ENCODE data around the gene DEFB129. TPM values are rescaled to one million over a fixed set of nuclear protein-coding genes. Genes with fewer than 3 reads are reported as not detected.
"Not testable (repeated sequence)": the region's sequence is repeated elsewhere in the genome, so short reads cannot be mapped to it uniquely, and the experiment has no call there.

The DEFB129 gene
- total RNA-seq, 1 experiment from 2014 or later: not detected

DNA sequence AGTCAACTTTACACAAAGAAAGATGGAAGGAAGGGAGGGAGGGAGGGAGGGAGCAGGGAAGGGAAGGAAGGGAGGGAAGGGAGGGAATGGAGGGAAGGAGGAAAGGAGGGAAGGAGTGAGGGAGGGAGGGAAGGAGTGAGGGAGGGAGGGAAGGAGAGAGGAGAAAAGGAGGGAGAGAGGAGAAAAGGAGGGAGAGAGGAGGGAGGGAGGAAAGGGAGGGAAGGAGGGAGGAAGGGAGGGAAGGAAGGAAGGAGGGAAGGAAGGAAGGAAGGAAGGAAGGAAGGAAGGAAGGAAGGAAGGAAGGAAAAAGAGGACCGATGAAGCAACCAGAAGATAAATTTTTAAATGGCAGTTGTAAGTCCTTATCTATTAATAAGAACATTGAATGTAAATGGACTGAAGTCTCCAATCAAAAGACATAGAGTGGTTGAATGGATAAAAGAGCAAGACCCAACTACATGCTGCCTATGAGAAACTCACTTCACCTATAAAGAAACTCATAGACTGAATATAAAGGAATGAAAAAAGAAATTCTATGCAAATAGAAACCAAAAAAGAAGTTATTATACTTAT lies 5.7 kb upstream of the DEFB129 start:
- Mint-ChIP-seq H3K27me3 (ENCODE audit: low read depth) (peaks cover 78% of the 10 kb centered on the region), H3K36me3 (no peaks in the 10 kb centered on the region), H3K4me1 (no peaks in the 10 kb centered on the region), H3K9me3 (peaks cover 8% of the 10 kb centered on the region), H3K4me3 (no peak overlapping the region), H3K27ac (no peak overlapping the region)
- ATAC-seq (no peak), DNase-seq (ENCODE audit: low spot score) (no peak)
- TF ChIP-seq ATF6 (CRISPR knock-in tag; IDR thresholded peaks at IDR 0.05) (no peak), NFE2L1 (CRISPR knock-in tag; IDR thresholded peaks at IDR 0.05) (no peak), ZNF232 (CRISPR knock-in tag; IDR thresholded peaks at IDR 0.05) (no peak), JAZF1 (CRISPR knock-in tag; IDR thresholded peaks at IDR 0.05) (no peak), GABPB1 (CRISPR knock-in tag; IDR thresholded peaks at IDR 0.05) (no peak), ZNF512 (CRISPR knock-in tag; IDR thresholded peaks at IDR 0.05; ENCODE audit: borderline replicate concordance) (no peak), ZNF121 (CRISPR knock-in tag; IDR thresholded peaks at IDR 0.05) (no peak), PRRX2 (CRISPR knock-in tag; IDR thresholded peaks at IDR 0.05) (no peak), GTF2I (CRISPR knock-in tag; conservative IDR thresholded peaks at IDR 0.05) (no peak), ZNF219 (CRISPR knock-in tag; IDR thresholded peaks at IDR 0.05; ENCODE audit: borderline replicate concordance) (no peak), ESRRA (CRISPR knock-in tag; IDR thresholded peaks at IDR 0.05; ENCODE audit: borderline replicate concordance) (no peak), MAX (CRISPR knock-in tag; IDR thresholded peaks at IDR 0.05) (no peak), FOXP4 (CRISPR knock-in tag; IDR thresholded peaks at IDR 0.05) (no peak)
- TF ChIP-seq, protein P1, sequence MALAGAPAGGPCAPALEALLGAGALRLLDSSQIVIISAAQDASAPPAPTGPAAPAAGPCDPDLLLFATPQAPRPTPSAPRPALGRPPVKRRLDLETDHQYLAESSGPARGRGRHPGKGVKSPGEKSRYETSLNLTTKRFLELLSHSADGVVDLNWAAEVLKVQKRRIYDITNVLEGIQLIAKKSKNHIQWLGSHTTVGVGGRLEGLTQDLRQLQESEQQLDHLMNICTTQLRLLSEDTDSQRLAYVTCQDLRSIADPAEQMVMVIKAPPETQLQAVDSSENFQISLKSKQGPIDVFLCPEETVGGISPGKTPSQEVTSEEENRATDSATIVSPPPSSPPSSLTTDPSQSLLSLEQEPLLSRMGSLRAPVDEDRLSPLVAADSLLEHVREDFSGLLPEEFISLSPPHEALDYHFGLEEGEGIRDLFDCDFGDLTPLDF (CRISPR knock-in tag; IDR thresholded peaks at IDR 0.05): no peak
- ChIA-PET CTCF (no interaction called here), POLR2A (no interaction called here)

- CTCF ChIA-PET; H3K36me3 Mint-ChIP-seq; H3K27ac Mint-ChIP-seq; DNase-seq (ENCODE audit: low spot score); H3K4me1 Mint-ChIP-seq; H3K9me3 Mint-ChIP-seq; ATAC-seq; H3K4me3 Mint-ChIP-seq; POLR2A ChIA-PET: not testable (repeated sequence)
- peaks cover 79% of the 10 kb centered on the region for H3K27me3 Mint-ChIP-seq (ENCODE audit: low read depth)
Observed at GRCh38 chr20:225879-226278, 1.2 kb upstream of the DEFB129 start.

GRCh38 chr20:227439-228105 lies 514 bp downstream of the DEFB129 start:
- CTCF ChIA-PET: interaction anchor here (1.5 kb wide), 1 partner anchor 39 kb away, joined by 4 read pairs; no protein-coding TSS in a partner anchor
- Mint-ChIP-seq H3K36me3 (no peaks in the 10 kb centered on the region), H3K27me3 (ENCODE audit: low read depth) (peaks cover 80% of the 10 kb centered on the region), H3K9me3 (peaks cover 8% of the 10 kb centered on the region), H3K27ac (no peak overlapping the region), H3K4me3 (no peak overlapping the region), H3K4me1 (no peaks in the 10 kb centered on the region)
- POLR2A ChIA-PET: no interaction called here
- DNase-seq (ENCODE audit: low spot score): no peak
- no peak for ATAC-seq
- TF ChIP-seq JUN (CRISPR knock-in tag; IDR thresholded peaks at IDR 0.05): no peak
- no peak for TF ChIP-seq IRF2 (CRISPR knock-in tag; IDR thresholded peaks at IDR 0.05; ENCODE audit: borderline replicate concordance, low read depth)
- no peak for TF ChIP-seq ESRRA (CRISPR knock-in tag; IDR thresholded peaks at IDR 0.05; ENCODE audit: borderline replicate concordance)
- no peak for TF ChIP-seq ZNF219 (CRISPR knock-in tag; IDR thresholded peaks at IDR 0.05; ENCODE audit: borderline replicate concordance)
- TF ChIP-seq ZNF425 (CRISPR knock-in tag; conservative IDR thresholded peaks at IDR 0.05): no peak
- no peak for TF ChIP-seq SMAD3 (CRISPR knock-in tag; IDR thresholded peaks at IDR 0.05; ENCODE audit: borderline replicate concordance)
- no peak for TF ChIP-seq SOX15 (CRISPR knock-in tag; IDR thresholded peaks at IDR 0.05)
- TF ChIP-seq RORB (CRISPR knock-in tag; IDR thresholded peaks at IDR 0.05): no peak
- no peak for TF ChIP-seq ZNF512 (CRISPR knock-in tag; IDR thresholded peaks at IDR 0.05; ENCODE audit: borderline replicate concordance)

Measured in WTC11 (cell line).